OCI-LY1 (cell line): ENCODE measurements around the gene MAP2K1.

Experiments used
- EZH2 ChIP-seq: fragments of 200-600 bp; sonication (generic), shearing (Covaris generic); IDR thresholded peaks from 2 replicates; pipeline ENCODE4 v1.8.0; 2017; ENCODE audit warnings: borderline replicate concordance, mixed run types, mild to moderate bottlenecking, antibody characterized with exemption, low read length, moderate library complexity, mixed read lengths
- TF ChIP-seq, protein P1 (sequence below): fragments of 200-600 bp; sonication (generic), shearing (Covaris generic); IDR thresholded peaks from 2 replicates; pipeline ENCODE4 v1.5.1; 2017; ENCODE audit warnings: mild to moderate bottlenecking, antibody characterized with exemption, low read length, moderate library complexity, mixed read lengths

DNA sequence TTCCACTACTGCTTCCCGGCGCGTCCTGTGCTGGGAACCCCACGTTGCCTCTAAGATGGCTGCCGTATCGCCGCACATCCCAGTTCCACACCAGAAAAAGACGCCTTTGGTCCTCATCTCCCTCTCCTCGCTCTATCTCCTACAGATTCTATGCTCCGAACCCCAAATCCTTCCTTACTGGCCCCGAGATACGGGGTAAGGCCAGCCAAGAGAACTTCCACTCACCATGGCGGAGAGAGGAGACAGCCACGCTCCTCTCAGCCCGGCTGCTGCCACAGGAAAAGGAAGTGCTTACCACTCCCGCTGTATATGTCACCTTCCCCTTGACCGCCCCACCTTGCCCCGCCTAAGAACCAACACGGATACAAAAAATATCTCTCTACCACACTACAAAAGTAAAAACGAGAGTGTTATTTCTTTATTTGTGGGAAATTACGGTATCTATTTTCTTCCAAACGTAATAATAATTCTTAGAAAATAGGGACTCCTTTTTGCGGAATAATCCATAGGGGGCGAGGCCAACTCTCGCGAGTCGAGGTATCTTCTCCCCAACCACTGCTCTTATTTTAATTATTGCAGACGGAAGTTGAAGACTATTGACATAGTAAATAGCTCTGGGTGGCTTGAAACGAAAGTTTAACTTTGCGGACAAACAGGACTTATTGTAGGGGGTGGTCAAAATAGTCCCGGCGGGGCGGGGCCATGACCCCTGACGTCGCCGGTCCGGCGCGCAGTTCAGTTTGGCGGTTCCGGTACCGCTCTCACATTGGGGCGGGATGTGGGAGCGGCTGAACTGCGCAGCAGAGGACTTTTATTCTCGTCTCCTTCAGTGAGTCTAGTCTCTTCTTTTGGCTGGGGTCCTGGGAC is 118.1 kb downstream of the MAP2K1 start, which contains the start of the genes RPL4 and ZWILCH:
- TF ChIP-seq, protein P1, sequence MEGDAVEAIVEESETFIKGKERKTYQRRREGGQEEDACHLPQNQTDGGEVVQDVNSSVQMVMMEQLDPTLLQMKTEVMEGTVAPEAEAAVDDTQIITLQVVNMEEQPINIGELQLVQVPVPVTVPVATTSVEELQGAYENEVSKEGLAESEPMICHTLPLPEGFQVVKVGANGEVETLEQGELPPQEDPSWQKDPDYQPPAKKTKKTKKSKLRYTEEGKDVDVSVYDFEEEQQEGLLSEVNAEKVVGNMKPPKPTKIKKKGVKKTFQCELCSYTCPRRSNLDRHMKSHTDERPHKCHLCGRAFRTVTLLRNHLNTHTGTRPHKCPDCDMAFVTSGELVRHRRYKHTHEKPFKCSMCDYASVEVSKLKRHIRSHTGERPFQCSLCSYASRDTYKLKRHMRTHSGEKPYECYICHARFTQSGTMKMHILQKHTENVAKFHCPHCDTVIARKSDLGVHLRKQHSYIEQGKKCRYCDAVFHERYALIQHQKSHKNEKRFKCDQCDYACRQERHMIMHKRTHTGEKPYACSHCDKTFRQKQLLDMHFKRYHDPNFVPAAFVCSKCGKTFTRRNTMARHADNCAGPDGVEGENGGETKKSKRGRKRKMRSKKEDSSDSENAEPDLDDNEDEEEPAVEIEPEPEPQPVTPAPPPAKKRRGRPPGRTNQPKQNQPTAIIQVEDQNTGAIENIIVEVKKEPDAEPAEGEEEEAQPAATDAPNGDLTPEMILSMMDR: no peak
- no peak for TF ChIP-seq EZH2
